GM12873 (cell line): ENCODE data around the gene BRD1.

Experiments
- CTCF ChIP-seq: IDR thresholded peaks from 2 replicates; pipeline ENCODE4 v1.5.1; 2012; ENCODE audit warnings: low read depth, mild to moderate bottlenecking, moderate library complexity, low read length, control low read depth; ENCODE audit not compliant: insufficient read depth; ENCODE audit errors: missing control alignments

Gene BRD1

GRCh38 chr22:49785841-49786471, 41.7 kb downstream of the BRD1 start:
- no peak for TF ChIP-seq CTCF

GRCh38 chr22:49785046-49785521, 42.6 kb downstream of the BRD1 start:
- no peak for TF ChIP-seq CTCF

GRCh38 chr22:49784630-49784971, 43.1 kb downstream of the BRD1 start:
- no peak for TF ChIP-seq CTCF

GRCh38 chr22:49783926-49784629, 43.6 kb downstream of the BRD1 start:
- no peak for TF ChIP-seq CTCF

- TF ChIP-seq CTCF, result no peak
Measured at GRCh38 chr22:49783036-49783746, 44.5 kb downstream of the BRD1 start.

- no peak for TF ChIP-seq CTCF
Measured at GRCh38 chr22:49781289-49781782, 46.3 kb downstream of the BRD1 start.

- TF ChIP-seq CTCF, result no peak
Measured at GRCh38 chr22:49780698-49781288, 46.9 kb downstream of the BRD1 start.
